Thoracic aorta (tissue), 2 donors: ENCODE data around the gene MICALL1. TPM values are rescaled to one million over a fixed set of nuclear protein-coding genes. Genes with fewer than 3 reads are reported as not detected.

Source experiments
- ATAC-seq: fragments of 150-250 bp; one replicate; pipeline ENCODE4 v1.8.0; 2017; ENCODE audit warnings: low read depth; ENCODE audit not compliant: insufficient number of reproducible peaks, low FRiP score
- DNase-seq: peaks from one replicate; pipeline ENCODE4 v3.0.0-alpha.2; 2020; ENCODE audit warnings: low spot score
- H3K27ac ChIP-seq, 2 donors: fragments of 200-600 bp; sonication (generic); 1 replicate in 1 of 2; 2 replicates in 1 of 2; pipeline ENCODE4 v1.5.1; 2016; ENCODE audit warnings: mild to moderate bottlenecking in 2 of 2, moderate library complexity in 2 of 2
- H3K27me3 ChIP-seq: fragments of 200-600 bp; sonication (generic); replicated peaks from 2 replicates; pipeline ENCODE4 v1.6.0; 2016; ENCODE audit warnings: mild to moderate bottlenecking; ENCODE audit not compliant: insufficient read depth
- H3K36me3 ChIP-seq: fragments of 200-600 bp; sonication (generic); one replicate; pipeline ENCODE4 v1.5.1; 2016
- H3K4me1 ChIP-seq, 2 donors: fragments of 200-600 bp; sonication (generic); 1 replicate in 1 of 2; 2 replicates in 1 of 2; pipeline versions ENCODE4 v1.5.1 to v1.6.0; 2016; ENCODE audit warnings: low read depth in 2 of 2, mild to moderate bottlenecking in 1 of 2; ENCODE audit not compliant: control insufficient read depth in 1 of 2
- H3K4me3 ChIP-seq: fragments of 200-600 bp; sonication (generic); 2 replicates; pipeline ENCODE4 v1.5.1; 2016; ENCODE audit warnings: mild to moderate bottlenecking
- H3K9me3 ChIP-seq: fragments of 200-600 bp; sonication (generic); 2 replicates; pipeline ENCODE4 v1.5.1; 2016
- total RNA-seq, 2 donors: library from RNA; depleted of rRNA; stranded (reverse); fragments of >200 nt; gene quantifications; one replicate each; pipeline versions ENCODE4 v1.1.0 to v1.2.3, GENCODE V29; 2016
- TF ChIP-seq, protein P1 (sequence below): fragments of 200-600 bp; sonication (generic); IDR thresholded peaks from one replicate; pipeline ENCODE4 v1.5.1; 2019; ENCODE audit warnings: antibody characterized with exemption

MICALL1 gene
- total RNA-seq, 2 donors from 2014 or later: 16.8 to 49.3 TPM

DNA sequence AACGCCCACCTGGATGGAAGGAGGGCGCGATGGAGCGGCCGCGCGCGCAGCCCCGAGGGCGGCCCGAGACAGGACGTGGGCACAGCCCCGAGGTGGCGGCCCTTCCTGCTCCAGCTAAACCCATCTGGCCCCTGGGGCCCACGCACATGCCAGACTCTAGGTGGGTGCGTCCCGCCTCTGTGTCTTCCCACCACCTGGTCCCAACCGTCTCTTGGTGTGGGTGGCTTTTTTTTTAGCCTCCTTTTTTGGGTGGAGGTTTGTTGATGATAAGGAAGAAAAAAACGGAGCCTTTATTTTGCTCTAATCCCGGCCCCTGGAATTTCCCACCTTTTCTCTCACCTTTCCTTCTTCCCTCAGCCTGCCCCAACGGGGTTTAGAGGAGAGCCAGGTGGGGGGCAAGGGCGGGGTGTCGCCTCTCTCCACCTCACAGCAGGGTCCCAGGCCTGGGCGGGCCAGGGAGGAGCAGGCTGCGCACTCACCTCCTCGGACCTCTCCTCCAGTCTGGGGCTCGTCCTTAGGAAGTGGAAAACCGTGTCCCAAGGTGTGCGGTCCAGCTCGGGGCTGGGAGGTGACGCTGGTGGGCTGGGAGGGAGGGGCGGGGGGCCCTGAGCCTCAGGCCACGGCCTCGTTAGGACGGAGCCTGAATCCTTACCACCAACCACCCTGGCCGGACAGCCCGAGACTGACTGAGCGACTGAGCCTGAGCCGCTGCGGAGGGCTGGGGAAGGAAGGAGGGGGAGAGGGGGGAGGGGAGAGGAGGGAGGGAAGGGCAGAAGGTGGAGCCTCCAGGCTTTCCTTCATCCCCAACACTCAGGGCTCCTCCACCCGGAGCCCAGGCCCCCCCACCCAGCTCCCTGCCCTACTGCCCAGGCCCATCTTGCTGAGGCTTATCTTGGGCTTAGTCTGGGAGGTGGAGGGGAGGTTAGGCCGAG lies 78.0 kb downstream of the MICALL1 start, which contains the start of gene SOX10:
Gene SOX10, minus strand, starts transcription at position 696 of the 932 bp plus-strand sequence. CDS start 771 bp downstream, outside the sequence.
- Histone ChIP-seq H3K9me3 (no peaks in the 10 kb centered on the region), H3K27me3 (no peaks in the 10 kb centered on the region), H3K4me3 (no peak within 1 kb of the TSS), H3K4me1 (no peaks in the 10 kb centered on the region), H3K36me3 (no peaks in the 10 kb centered on the region), H3K27ac (no peak within 1 kb of the TSS)
- TF ChIP-seq, protein P1, sequence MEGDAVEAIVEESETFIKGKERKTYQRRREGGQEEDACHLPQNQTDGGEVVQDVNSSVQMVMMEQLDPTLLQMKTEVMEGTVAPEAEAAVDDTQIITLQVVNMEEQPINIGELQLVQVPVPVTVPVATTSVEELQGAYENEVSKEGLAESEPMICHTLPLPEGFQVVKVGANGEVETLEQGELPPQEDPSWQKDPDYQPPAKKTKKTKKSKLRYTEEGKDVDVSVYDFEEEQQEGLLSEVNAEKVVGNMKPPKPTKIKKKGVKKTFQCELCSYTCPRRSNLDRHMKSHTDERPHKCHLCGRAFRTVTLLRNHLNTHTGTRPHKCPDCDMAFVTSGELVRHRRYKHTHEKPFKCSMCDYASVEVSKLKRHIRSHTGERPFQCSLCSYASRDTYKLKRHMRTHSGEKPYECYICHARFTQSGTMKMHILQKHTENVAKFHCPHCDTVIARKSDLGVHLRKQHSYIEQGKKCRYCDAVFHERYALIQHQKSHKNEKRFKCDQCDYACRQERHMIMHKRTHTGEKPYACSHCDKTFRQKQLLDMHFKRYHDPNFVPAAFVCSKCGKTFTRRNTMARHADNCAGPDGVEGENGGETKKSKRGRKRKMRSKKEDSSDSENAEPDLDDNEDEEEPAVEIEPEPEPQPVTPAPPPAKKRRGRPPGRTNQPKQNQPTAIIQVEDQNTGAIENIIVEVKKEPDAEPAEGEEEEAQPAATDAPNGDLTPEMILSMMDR: no peak
- ATAC-seq (no peak), DNase-seq (no peak)

DNA sequence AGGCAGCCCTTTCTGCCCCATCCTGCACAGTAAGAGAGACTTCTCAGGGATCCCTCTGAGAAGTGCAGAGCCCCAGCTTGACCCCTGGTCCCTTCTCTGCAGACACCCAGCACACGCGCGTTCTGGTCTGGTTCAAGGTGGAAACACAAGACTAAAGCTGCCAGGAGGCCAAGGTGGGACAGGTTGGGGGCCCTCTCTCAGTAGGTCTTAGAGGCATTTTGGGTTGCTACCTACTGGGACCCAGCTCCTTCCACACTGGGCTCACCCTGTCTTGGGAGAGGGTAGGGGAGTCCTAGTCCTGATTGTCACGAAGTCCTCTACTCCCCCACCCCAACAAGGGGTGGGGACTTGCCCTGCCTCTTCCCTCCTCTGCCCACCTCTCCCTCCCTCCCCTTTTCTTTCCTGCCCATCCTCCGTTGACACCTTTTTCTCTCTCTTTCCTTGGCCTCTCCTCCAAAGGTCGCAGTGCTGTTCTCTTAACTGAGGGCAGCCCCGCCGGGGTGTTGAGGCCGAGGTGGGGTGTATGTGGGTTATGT lies 79.0 kb downstream of the MICALL1 start:
- Histone ChIP-seq H3K36me3 (no peaks in the 10 kb centered on the region), H3K4me1 (no peaks in the 10 kb centered on the region), H3K4me3 (no peak overlapping the region), H3K27ac (no peak overlapping the region), H3K27me3 (no peaks in the 10 kb centered on the region), H3K9me3 (no peaks in the 10 kb centered on the region)
- DNase-seq (no peak), ATAC-seq (no peak)
- TF ChIP-seq, protein P1: no peak

DNA sequence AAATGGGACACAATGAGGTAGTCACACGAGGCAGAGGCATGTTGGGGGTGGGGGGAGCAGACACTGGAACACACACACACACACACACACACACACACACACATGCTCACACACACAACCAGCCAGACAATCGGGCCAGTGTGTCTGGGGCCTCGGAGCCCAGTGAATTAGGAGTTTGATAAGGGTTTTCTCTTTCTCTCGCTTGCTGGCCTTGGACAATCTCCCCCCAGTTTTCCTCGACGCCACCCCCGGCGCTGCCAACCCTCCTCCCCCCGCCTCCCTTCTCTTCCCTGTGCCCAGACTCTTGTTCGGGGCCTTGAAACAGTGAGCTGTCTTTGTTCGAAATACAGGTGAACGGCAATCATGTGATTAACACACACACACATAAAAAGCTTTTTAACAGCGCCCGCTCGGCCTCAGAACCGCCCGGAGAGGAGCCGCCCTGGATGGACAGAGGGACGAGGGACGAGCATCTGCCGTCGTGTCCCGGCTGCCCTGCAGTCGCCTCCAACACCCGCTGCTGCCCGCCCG lies 79.7 kb downstream of the MICALL1 start:
- H3K27me3 ChIP-seq: no peaks in the 10 kb centered on the region
- H3K27ac ChIP-seq: no peak overlapping the region
- H3K36me3 ChIP-seq: no peaks in the 10 kb centered on the region
- no peaks in the 10 kb centered on the region for H3K4me1 ChIP-seq
- DNase-seq: no peak
- no peaks in the 10 kb centered on the region for H3K9me3 ChIP-seq
- ATAC-seq: no peak
- TF ChIP-seq, protein P1: no peak
- no peak overlapping the region for H3K4me3 ChIP-seq

DNA sequence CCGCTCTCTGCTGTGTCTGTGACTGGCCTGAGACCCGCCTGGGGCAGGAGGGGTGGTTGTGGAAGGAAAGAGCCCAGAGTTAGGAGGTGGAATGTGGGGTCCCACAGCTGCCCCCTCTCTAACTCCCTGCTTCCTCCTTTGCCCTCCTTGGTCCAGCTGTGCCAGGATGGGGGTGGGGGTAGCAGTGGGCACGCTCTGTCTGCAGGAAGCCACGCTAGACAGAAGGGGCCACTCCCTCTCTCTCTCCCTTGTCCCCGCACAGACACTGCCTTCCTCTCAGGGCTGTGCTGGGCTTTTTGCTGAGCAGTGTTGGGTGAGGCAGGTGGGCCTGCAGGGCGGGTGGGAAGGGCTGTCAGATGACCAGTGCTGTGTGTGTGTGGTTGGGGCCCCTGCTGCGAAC lies 80.3 kb downstream of the MICALL1 start:
- H3K4me1 ChIP-seq: no peaks in the 10 kb centered on the region
- H3K27me3 ChIP-seq: no peaks in the 10 kb centered on the region
- H3K4me3 ChIP-seq: no peak overlapping the region
- TF ChIP-seq, protein P1: no peak
- H3K36me3 ChIP-seq: no peaks in the 10 kb centered on the region
- no peaks in the 10 kb centered on the region for H3K9me3 ChIP-seq
- ATAC-seq: no peak
- no peak overlapping the region for H3K27ac ChIP-seq
- no peak for DNase-seq
